H1 (cell line): ENCODE measurements around the gene EIF2B2.

Experiments
- CEBPB ChIP-seq: IDR thresholded peaks from 2 replicates; pipeline ENCODE4 v1.6.1; 2012; ENCODE audit warnings: low read depth, low read length
- CHD2 ChIP-seq: IDR thresholded peaks from 2 replicates; pipeline ENCODE4 v1.6.1; 2012; ENCODE audit warnings: low read length, improper control_type of control experiment
- EP300 ChIP-seq, 2 experiments: IDR thresholded peaks; 1 replicate in 1 of 2; 2 replicates in 1 of 2; pipeline ENCODE4 v1.6.1; 2011 to 2012; ENCODE audit warnings: low read depth in 2 of 2, low read length in 2 of 2, mild to moderate bottlenecking in 2 of 2, borderline replicate concordance in 1 of 2, inconsistent platforms in 1 of 2, moderate library complexity in 1 of 2
- MAFK ChIP-seq: IDR thresholded peaks from 2 replicates; pipeline ENCODE4 v1.6.1; 2012; ENCODE audit warnings: low read depth, mild to moderate bottlenecking, improper control_type of control experiment, low read length
- POLR2A ChIP-seq, 2 experiments: IDR thresholded peaks; 1 replicate in 1 of 2; 2 replicates in 1 of 2; pipeline ENCODE4 v1.6.1; 2011; ENCODE audit warnings: low read depth in 2 of 2, low read length in 2 of 2, mild to moderate bottlenecking in 2 of 2; ENCODE audit errors: control extremely low read depth in 1 of 2
- TF ChIP-seq, protein P1 (sequence below), 3 experiments: IDR thresholded peaks; 1 replicate in 2 of 3; 2 replicates in 1 of 3; pipeline versions ENCODE4 v1.5.1 to v1.6.1; 2011; ENCODE audit warnings: low read length in 3 of 3, mild to moderate bottlenecking in 3 of 3, inconsistent platforms in 2 of 3, low read depth in 1 of 3, moderate library complexity in 1 of 3; ENCODE audit not compliant: insufficient read depth in 1 of 3; ENCODE audit errors: control extremely low read depth in 1 of 3

DNA sequence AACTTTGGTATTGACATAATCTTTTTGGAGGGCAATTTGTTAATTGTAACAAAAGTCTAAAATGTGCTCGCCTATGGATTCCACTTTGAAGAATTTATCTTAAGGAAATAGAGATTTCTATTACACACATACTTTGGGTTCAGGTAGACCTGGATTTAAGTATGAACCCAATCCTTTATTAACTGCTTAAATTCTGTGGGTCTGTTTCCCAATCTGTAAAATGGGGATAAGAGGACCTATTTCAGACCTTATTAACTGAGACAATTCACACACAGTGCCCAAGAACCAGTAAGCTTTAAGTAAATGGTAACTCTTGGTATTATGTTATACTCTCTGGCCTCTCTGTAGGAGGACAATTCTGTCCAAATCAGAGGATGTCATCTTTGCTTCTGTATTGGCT, 822 bp upstream of the EIF2B2 start:
- TF ChIP-seq, protein P1, sequence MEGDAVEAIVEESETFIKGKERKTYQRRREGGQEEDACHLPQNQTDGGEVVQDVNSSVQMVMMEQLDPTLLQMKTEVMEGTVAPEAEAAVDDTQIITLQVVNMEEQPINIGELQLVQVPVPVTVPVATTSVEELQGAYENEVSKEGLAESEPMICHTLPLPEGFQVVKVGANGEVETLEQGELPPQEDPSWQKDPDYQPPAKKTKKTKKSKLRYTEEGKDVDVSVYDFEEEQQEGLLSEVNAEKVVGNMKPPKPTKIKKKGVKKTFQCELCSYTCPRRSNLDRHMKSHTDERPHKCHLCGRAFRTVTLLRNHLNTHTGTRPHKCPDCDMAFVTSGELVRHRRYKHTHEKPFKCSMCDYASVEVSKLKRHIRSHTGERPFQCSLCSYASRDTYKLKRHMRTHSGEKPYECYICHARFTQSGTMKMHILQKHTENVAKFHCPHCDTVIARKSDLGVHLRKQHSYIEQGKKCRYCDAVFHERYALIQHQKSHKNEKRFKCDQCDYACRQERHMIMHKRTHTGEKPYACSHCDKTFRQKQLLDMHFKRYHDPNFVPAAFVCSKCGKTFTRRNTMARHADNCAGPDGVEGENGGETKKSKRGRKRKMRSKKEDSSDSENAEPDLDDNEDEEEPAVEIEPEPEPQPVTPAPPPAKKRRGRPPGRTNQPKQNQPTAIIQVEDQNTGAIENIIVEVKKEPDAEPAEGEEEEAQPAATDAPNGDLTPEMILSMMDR (IDR thresholded peaks at IDR 0.05; ENCODE audit: control extremely low read depth in 1 of 3, insufficient read depth in 1 of 3, low read depth in 1 of 3, low read length in 3 of 3): no peak
- TF ChIP-seq CHD2 (no peak), MAFK (no peak), CEBPB (no peak), POLR2A (IDR thresholded peaks at IDR 0.05; ENCODE audit: control extremely low read depth in 1 of 2, low read depth in 2 of 2, low read length in 2 of 2) (no peak), EP300 (IDR thresholded peaks at IDR 0.05; ENCODE audit: borderline replicate concordance in 1 of 2, low read depth in 2 of 2, low read length in 2 of 2) (no peak)
